Esophagus (tissue), 2 donors: Measurements from ENCODE around the gene IL36A. TPM values are rescaled to one million over a fixed set of nuclear protein-coding genes. Genes with fewer than 3 reads are reported as not detected.

Experiments used
- H3K27ac ChIP-seq, 2 donors: one replicate each; pipeline ENCODE4 v1.5.1; 2013; ENCODE audit warnings: low read depth in 2 of 2, mild to moderate bottlenecking in 2 of 2, inconsistent platforms in 1 of 2, low read length in 1 of 2, moderate library complexity in 1 of 2
- H3K27me3 ChIP-seq, 2 donors: one replicate each; pipeline ENCODE4 v1.6.1; 2013; ENCODE audit warnings: low read length in 2 of 2, control low read depth in 1 of 2, mild to moderate bottlenecking in 1 of 2; ENCODE audit not compliant: insufficient read depth in 2 of 2, control insufficient read depth in 1 of 2
- H3K36me3 ChIP-seq, 2 donors: one replicate each; pipeline ENCODE4 v1.6.1; 2013; ENCODE audit warnings: low read length in 1 of 2; ENCODE audit not compliant: control insufficient read depth in 2 of 2, insufficient read depth in 2 of 2
- H3K4me1 ChIP-seq, 2 donors: one replicate each; pipeline ENCODE4 v1.6.1; 2013; ENCODE audit warnings: low read length in 1 of 2; ENCODE audit not compliant: control insufficient read depth in 2 of 2, insufficient read depth in 2 of 2
- H3K4me3 ChIP-seq, 2 donors: one replicate each; pipeline ENCODE4 v1.5.1; 2013; ENCODE audit warnings: low read length in 2 of 2, mild to moderate bottlenecking in 2 of 2, low read depth in 1 of 2, moderate library complexity in 1 of 2
- H3K9me3 ChIP-seq, 2 donors: one replicate each; pipeline ENCODE4 v1.6.1; 2013; ENCODE audit warnings: mild to moderate bottlenecking in 2 of 2, low read depth in 1 of 2, low read length in 1 of 2, moderate library complexity in 1 of 2; ENCODE audit not compliant: control insufficient read depth in 2 of 2, insufficient read depth in 1 of 2
- WGBS, 2 donors: extraction: QIAGEN DNeasy Blood & Tissue Kit; methylation state at CpG; one replicate each; pipeline ENCODE4 v1.1.7; 2013; 5-methylcytosine and 5-hydroxymethylcytosine counted together
- polyA plus RNA-seq, 2 donors: library from polyadenylated mRNA; stranded (reverse); fragments of 200-250 nt; gene quantifications; one replicate each; pipeline ENCODE4 v1.2.3, GENCODE V29; 2013
- donor health status: healthy with polysubstance abuse.
- donor health status: Bipolar disorder and iron deficiency.

The IL36A gene
- polyA plus RNA-seq, 2 donors, result 243 to 394 TPM

DNA sequence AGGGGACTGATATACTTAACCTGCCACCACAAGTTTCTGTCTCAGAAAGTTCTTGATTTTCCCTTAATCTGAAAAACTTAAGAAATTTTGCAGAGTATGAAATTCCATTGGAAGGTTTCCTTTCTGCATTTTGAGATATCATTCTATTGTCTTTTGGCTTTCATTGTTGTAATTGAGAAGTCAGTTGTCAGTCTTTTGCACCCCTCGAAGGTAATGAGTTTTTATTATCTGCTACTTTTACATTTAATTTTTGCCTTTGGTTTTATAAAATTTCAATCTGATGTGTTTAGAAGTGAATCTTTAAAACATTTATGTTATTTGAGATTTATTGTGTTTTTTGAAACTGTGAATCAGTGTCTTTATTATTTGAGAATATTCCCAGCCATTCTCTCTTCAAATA, 4.8 kb upstream of the IL36A start:
- Histone ChIP-seq H3K27ac (no peak overlapping the region), H3K36me3 (no peaks in the 10 kb centered on the region), H3K4me3 (no peak overlapping the region), H3K4me1 (no peaks in the 10 kb centered on the region), H3K9me3 (no peaks in the 10 kb centered on the region), H3K27me3 (no peaks in the 10 kb centered on the region)
- WGBS, 2 donors, result 72 to 79% methylated on average over 1 of the region's 1 CpG

DNA sequence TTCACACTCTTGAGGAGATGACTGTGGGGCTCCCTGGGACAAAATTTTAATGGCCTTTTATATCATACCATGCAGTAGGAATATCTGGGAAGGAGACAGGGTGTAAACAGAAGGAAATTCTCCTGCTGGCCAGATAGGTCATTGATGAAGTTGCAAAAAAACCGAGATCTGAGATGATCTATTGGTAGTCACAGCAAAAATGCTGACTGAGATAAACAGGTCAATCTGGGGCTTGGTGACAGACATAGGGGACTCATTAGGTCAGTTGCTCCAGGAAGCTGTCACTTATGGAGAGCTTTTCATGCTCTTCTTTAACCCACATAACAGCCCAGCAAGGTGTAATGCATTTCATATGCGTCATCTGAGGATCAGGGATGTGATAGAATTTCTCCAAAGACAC, 2.6 kb upstream of the IL36A start:
- Histone ChIP-seq H3K4me3 (no peak overlapping the region), H3K27me3 (no peaks in the 10 kb centered on the region), H3K36me3 (no peaks in the 10 kb centered on the region), H3K4me1 (no peaks in the 10 kb centered on the region), H3K9me3 (no peaks in the 10 kb centered on the region), H3K27ac (no peak overlapping the region)
- WGBS, 2 donors, result 73 to 74% methylated on average over 2 of the region's 2 CpGs

DNA sequence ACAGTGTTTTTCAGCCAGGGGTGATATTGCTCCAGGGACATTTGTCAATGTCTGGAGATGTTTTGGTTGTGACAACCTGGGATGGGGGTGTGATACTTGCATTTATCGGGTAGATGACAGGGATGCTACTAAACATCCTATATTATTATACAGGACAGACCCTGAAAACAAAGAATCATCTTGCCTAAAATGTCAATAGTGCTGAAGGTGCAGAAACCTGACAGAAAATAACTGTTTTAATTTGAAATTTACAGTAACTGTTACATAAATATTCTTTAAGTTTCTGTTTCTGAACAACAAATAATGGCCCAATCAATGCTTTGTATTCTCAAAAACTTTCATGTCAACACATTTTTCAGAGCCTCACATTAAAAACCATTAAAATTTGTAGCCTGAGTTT, 2.0 kb downstream of the IL36A start:
- Histone ChIP-seq H3K36me3 (no peaks in the 10 kb centered on the region), H3K27ac (no peak overlapping the region), H3K9me3 (no peaks in the 10 kb centered on the region), H3K4me1 (no peaks in the 10 kb centered on the region), H3K27me3 (no peaks in the 10 kb centered on the region), H3K4me3 (no peak overlapping the region)
- 72 to 74% methylated on average over 1 of the region's 1 CpG for WGBS, 2 donors

DNA sequence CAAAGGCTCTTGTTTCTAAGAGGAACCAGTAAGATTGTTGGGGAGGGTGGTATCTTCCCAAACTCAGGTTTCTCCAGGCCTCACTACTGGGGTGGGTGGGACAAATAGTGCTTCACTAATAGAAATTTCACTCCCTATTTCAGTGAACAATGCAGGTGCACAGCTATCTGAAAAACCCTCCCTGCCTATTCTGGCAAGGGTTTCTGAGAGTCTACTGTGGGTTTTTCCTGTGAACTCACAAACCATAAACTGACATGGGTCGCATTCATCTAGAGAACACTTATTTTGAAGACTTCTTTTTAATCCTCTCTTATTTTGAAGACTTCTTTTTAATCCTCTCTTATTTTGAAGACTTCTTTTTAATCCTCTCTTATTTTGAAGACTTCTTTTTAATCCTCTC, 4.4 kb downstream of the IL36A start:
- H3K27ac ChIP-seq, result no peak overlapping the region
- WGBS, 2 donors, result 65 to 69% methylated on average over 1 of the region's 1 CpG
- no peak overlapping the region for H3K4me3 ChIP-seq
- no peaks in the 10 kb centered on the region for H3K27me3 ChIP-seq
- H3K4me1 ChIP-seq, result no peaks in the 10 kb centered on the region
- no peaks in the 10 kb centered on the region for H3K36me3 ChIP-seq
- no peaks in the 10 kb centered on the region for H3K9me3 ChIP-seq

DNA sequence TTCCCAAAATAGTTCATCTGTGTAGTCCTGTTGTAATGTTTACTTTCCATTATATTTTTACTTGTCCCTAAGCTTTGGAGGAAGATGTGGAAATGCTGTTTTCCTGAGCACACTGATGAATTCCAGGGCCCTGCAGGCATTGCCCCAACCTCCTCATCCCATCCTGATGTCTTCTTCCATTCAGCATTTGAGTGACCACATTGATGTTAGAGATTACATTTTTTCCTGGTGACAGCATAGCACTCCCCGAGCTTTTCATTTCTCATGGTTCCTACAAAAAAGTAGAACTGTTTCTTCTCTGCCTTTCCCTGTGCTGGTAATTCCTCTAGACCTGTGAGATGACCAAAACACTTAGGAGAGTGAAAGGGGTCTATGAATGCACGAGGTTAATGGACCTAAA, 4.8 kb downstream of the IL36A start:
- WGBS, 2 donors, result 34 to 43% methylated on average over 2 of the region's 2 CpGs

DNA sequence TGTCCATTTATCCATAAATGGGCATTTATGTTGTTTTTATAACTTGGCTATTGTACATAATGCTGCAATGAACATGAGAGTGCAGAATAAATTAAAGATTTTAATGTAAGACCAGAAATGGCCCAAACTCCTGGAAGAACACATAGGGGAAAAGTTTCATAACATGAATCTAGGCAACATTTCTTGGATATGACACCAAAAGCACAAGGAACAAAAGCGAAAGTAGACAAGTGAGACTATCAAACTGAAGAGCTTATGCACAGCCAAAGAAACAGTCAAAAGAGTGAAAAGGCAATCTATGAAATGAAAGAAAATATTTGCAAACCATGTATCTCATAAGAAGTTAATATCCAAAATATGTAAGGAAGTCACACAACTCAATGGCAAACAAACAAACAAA, 5.8 kb downstream of the IL36A start:
- WGBS, 2 donors, result 93 to 99% methylated on average over 1 of the region's 1 CpG
- Histone ChIP-seq H3K4me1 (no peaks in the 10 kb centered on the region), H3K4me3 (no peak overlapping the region), H3K27ac (no peak overlapping the region), H3K36me3 (no peaks in the 10 kb centered on the region), H3K27me3 (no peaks in the 10 kb centered on the region), H3K9me3 (no peaks in the 10 kb centered on the region)

More for the DNA sequence above, 4.8 kb downstream of the IL36A start:
- Histone ChIP-seq H3K27me3 (no peaks in the 10 kb centered on the region), H3K4me1 (no peaks in the 10 kb centered on the region), H3K4me3 (no peak overlapping the region), H3K36me3 (no peaks in the 10 kb centered on the region), H3K27ac (no peak overlapping the region), H3K9me3 (no peaks in the 10 kb centered on the region)

DNA sequence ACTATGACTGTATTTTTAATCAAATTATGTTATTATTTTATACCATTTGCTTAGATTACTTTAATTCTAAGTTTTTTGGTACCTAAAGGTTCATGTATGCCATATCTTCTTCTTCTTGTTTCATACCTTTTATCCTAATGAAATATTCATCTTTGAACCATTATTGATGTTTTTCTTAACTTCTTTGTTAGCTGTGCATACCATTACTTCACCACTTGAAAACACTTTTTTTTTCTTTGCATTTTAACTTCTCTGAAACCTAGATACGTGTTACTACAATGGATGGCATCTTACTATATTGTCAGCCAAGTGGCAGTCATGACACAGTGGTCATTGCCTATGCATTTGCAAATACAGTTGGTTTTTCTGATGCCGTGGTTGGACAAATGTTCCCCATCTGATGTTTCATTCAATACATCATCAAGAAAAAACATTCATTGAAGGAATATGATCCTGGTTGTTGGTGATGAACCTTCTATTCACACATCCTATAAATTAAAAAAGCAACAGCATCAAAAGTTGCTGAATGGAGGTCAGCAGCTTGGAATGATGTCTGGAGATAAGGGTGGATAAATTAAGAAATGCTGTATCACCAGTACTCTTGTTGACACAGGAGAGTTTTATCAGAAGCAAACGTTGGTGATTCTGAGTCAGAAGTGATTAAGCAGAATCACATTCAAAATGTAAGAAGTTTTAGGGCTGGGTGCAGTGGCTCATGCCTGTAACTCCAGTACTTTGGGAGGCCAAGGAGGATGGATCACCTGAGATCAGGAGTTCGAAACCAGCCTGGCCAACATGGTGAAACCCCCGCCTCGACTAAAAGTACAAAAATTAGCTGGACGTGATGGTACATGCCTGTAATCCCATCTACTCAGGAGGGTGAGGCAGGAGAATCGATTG, 7.4 kb downstream of the IL36A start:
- WGBS, 2 donors, result 71 to 73% methylated on average over 8 of the region's 8 CpGs
- Histone ChIP-seq H3K4me3 (no peak overlapping the region), H3K9me3 (no peaks in the 10 kb centered on the region), H3K27me3 (no peaks in the 10 kb centered on the region), H3K36me3 (no peaks in the 10 kb centered on the region), H3K4me1 (no peaks in the 10 kb centered on the region), H3K27ac (no peak overlapping the region)

DNA sequence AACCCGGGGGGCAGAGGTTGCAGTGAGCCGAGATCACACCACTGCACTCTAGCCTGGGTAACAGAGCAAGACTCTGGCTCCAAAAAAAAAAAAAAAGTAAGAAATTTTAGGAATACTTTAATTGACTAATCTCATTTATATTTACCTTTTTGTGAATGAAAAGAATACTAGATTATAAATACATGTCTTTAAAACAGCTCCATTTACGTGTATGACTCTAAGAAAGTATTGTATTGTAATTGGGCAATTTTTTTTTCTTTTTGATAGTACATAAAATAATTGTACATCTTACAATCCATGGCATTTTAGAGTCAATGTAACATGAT, 8.0 kb downstream of the IL36A start:
- Histone ChIP-seq H3K9me3 (no peaks in the 10 kb centered on the region), H3K27ac (no peak overlapping the region), H3K36me3 (no peaks in the 10 kb centered on the region), H3K27me3 (no peaks in the 10 kb centered on the region), H3K4me1 (no peaks in the 10 kb centered on the region), H3K4me3 (no peak overlapping the region)
- 75 to 79% methylated on average over 3 of the region's 3 CpGs for WGBS, 2 donors

DNA sequence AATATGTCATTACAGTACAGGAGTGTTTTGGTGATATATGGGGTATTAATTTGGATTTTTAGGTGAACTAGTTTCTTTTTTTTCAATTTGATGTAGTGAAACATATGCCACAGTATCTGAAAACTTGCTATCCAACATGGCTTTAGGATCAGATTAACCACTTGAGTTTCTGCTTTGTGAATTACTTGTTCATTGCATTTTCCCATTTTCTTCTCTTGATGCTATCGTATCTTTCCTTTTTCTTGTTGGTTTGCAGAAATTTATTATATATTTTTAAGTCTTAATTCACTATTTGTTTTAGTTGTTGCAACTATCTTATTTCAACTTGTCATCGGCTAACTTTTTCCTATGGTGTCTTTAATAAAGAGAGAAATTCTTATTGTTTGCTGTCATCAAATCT, 8.8 kb downstream of the IL36A start:
- 97 to 99% methylated on average over 2 of the region's 2 CpGs for WGBS, 2 donors
- no peaks in the 10 kb centered on the region for H3K27me3 ChIP-seq
- H3K27ac ChIP-seq, result no peak overlapping the region
- H3K4me1 ChIP-seq, result no peaks in the 10 kb centered on the region
- H3K4me3 ChIP-seq, result no peak overlapping the region
- H3K36me3 ChIP-seq, result no peaks in the 10 kb centered on the region
- H3K9me3 ChIP-seq, result no peaks in the 10 kb centered on the region

DNA sequence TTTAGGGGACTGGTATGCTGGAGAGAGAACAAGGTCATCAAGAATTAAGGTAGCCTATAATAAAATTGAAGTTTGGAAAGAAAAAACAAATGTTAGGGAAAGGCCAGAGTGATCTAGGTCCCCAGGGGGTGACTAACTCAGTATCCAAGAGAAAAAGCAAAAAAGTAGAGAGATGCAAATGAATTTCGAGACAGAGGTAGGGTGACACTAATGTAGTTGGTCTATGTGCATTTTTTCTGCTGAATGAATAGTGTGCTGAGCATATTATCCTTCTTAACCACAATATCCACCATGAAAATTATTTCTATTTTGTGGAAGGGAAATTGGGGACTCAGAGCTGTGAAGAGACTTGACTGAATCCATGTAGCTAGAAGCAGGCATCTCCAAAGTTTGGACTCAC, 9.8 kb downstream of the IL36A start:
- H3K27me3 ChIP-seq, result no peaks in the 10 kb centered on the region
- H3K9me3 ChIP-seq, result no peaks in the 10 kb centered on the region
- H3K36me3 ChIP-seq, result no peaks in the 10 kb centered on the region
- WGBS, 2 donors, result 67 to 72% methylated on average over 1 of the region's 1 CpG
- H3K4me3 ChIP-seq, result no peak overlapping the region
- H3K27ac ChIP-seq, result no peak overlapping the region
- H3K4me1 ChIP-seq, result no peaks in the 10 kb centered on the region
